ENCODE results near the gene SRSF5.

- TF ChIP-seq, protein P1, sequence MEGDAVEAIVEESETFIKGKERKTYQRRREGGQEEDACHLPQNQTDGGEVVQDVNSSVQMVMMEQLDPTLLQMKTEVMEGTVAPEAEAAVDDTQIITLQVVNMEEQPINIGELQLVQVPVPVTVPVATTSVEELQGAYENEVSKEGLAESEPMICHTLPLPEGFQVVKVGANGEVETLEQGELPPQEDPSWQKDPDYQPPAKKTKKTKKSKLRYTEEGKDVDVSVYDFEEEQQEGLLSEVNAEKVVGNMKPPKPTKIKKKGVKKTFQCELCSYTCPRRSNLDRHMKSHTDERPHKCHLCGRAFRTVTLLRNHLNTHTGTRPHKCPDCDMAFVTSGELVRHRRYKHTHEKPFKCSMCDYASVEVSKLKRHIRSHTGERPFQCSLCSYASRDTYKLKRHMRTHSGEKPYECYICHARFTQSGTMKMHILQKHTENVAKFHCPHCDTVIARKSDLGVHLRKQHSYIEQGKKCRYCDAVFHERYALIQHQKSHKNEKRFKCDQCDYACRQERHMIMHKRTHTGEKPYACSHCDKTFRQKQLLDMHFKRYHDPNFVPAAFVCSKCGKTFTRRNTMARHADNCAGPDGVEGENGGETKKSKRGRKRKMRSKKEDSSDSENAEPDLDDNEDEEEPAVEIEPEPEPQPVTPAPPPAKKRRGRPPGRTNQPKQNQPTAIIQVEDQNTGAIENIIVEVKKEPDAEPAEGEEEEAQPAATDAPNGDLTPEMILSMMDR (IDR thresholded peaks at IDR 0.05), result no peak
- no peak for TF ChIP-seq POLR2A (IDR thresholded peaks at IDR 0.05)
These were observed 12.5 kb upstream of the SRSF5 start for GRCh38 chr14:69754487-69754886.
